HepG2 (cell line): Measurements from ENCODE around the gene DDX43. TPM values are rescaled to one million over a fixed set of nuclear protein-coding genes. Genes with fewer than 3 reads are reported as not detected.

Source experiments
- ATAC-seq: fragments of 200-7000 bp; cut with Tn5 transposase; 3 replicates; pipeline ENCODE4 v1.9.1; 2020; ENCODE audit warnings: mild to moderate bottlenecking, moderate library complexity
- BruUV-seq: library from RNA; stranded (reverse); fragments of 400-500 nt; replicated peaks from 2 replicates; lab custom pipeline; 2021; lab: Mats Ljungman, UMichigan
- CTCF ChIA-PET: fragments of 300-600 bp; formaldehyde crosslinking; extraction: SDS; loops from one replicate; lab custom pipeline; 2021; ENCODE audit warnings: low total read pairs, inconsistent platforms, low intra/inter-chr PET ratio; lab: Yijun Ruan, JAX
- POLR2A ChIA-PET: fragments of 350-600 bp; sonication (Branson Sonifier 250); formaldehyde crosslinking; loops from one replicate; lab custom pipeline; 2020; ENCODE audit warnings: antibody characterized with exemption, inconsistent platforms; lab: Yijun Ruan, JAX
- DNase-seq: peaks from one replicate; pipeline ENCODE4 v3.0.0-alpha.2; 2015; ENCODE audit warnings: low spot score
- FAIRE-seq: peaks from 3 replicates; lab custom pipeline; 2011; peaks lifted over from hg19 to GRCh38; lab: Jason Lieb, UNC
- H2AFZ ChIP-seq: one replicate; pipeline ENCODE4 v1.6.1; 2011; ENCODE audit warnings: low read length, inconsistent platforms
- H3K27ac ChIP-seq: fragments of 300-600 bp; 3 replicates; pipeline ENCODE4 v1.8.0; 2011; ENCODE audit warnings: mixed run types, mild to moderate bottlenecking, mixed read lengths, low read length, inconsistent platforms; ENCODE audit not compliant: insufficient read depth; ENCODE audit errors: extremely low read length
- H3K27me3 ChIP-seq, 2 experiments: fragments of 200-600 bp in 1 of 2; 2 replicates in 1 of 2; 3 replicates in 1 of 2; pipeline versions ENCODE4 v1.6.0 to v1.8.0; 2011; ENCODE audit warnings: low read length in 2 of 2, mild to moderate bottlenecking in 2 of 2, moderate library complexity in 2 of 2, inconsistent platforms in 1 of 2; ENCODE audit not compliant: insufficient read depth in 2 of 2, control insufficient read depth in 1 of 2
- H3K36me3 ChIP-seq, 2 experiments: fragments of 200-600 bp in 1 of 2; replicated peaks in 1 of 2; 2 replicates in 1 of 2; 3 replicates in 1 of 2; pipeline versions ENCODE4 v1.5.1 to v1.8.0; 2011; ENCODE audit warnings: low read length in 2 of 2, inconsistent platforms in 1 of 2; ENCODE audit not compliant: insufficient read depth in 2 of 2, control insufficient read depth in 1 of 2
- H3K4me1 ChIP-seq: 2 replicates; pipeline ENCODE4 v1.5.1; 2012; ENCODE audit warnings: low read length, inconsistent platforms; ENCODE audit not compliant: insufficient read depth
- H3K4me2 ChIP-seq: 2 replicates; pipeline ENCODE4 v1.6.0; 2011; ENCODE audit warnings: low read depth, low read length, inconsistent platforms
- H3K4me3 ChIP-seq, 3 experiments: fragments of 200-600 bp in 1 of 3; sonication (generic), shearing (Covaris generic) in 1 of 3; replicated peaks in 1 of 3; 2 replicates each; pipeline ENCODE4 v1.5.1; 2011 to 2016; ENCODE audit warnings: low read length in 3 of 3, inconsistent platforms in 2 of 3, low read depth in 2 of 3, mild to moderate bottlenecking in 2 of 3, control low read depth in 1 of 3, mixed read lengths in 1 of 3; ENCODE audit not compliant: insufficient read depth in 1 of 3
- H3K79me2 ChIP-seq: one replicate; pipeline ENCODE4 v1.6.1; 2011; ENCODE audit warnings: low read length, inconsistent platforms; ENCODE audit not compliant: insufficient read depth
- H3K9ac ChIP-seq: 2 replicates; pipeline ENCODE4 v1.6.0; 2011; ENCODE audit warnings: mild to moderate bottlenecking, low read depth, low read length, inconsistent platforms; ENCODE audit not compliant: insufficient read depth
- H3K9me3 ChIP-seq: 2 replicates; pipeline ENCODE4 v1.5.1; 2012; ENCODE audit warnings: mild to moderate bottlenecking, low read length
- H4K20me1 ChIP-seq: 2 replicates; pipeline ENCODE4 v1.6.0; 2011; ENCODE audit warnings: inconsistent platforms, mild to moderate bottlenecking, low read length, moderate library complexity; ENCODE audit not compliant: insufficient read depth
- FIP1L1 ChIP-seq: fragments of 200-400 bp; formaldehyde crosslinking; IDR thresholded peaks from 2 replicates; pipeline ENCODE4 v1.6.1; 2018; ENCODE audit warnings: low read depth, mild to moderate bottlenecking, low read length, moderate library complexity, borderline replicate concordance; ENCODE audit not compliant: insufficient read depth
- RFX1 ChIP-seq: fragments of 450-650 bp; IDR thresholded peaks from 2 replicates; pipeline ENCODE4 v1.6.1; 2017
- SP2 ChIP-seq: sonication (generic); formaldehyde crosslinking; IDR thresholded peaks from 2 replicates; pipeline ENCODE4 v1.5.1; 2020; ENCODE audit warnings: mild to moderate bottlenecking, missing genetic modification reagents
- ZFAT ChIP-seq: sonication (generic); formaldehyde crosslinking; conservative IDR thresholded peaks from 2 replicates; pipeline ENCODE4 v1.8.1; 2023; ENCODE audit warnings: missing genetic modification reagents, inconsistent platforms
- ZNF850 ChIP-seq: sonication (generic); formaldehyde crosslinking; conservative IDR thresholded peaks from 2 replicates; pipeline ENCODE4 v1.9.0; 2021; ENCODE audit warnings: mild to moderate bottlenecking, missing genetic modification reagents
- WGBS: methylation state at CpG from one replicate; pipeline ENCODE4 v1.1.6; 2017; ENCODE audit warnings: low lambda C conversion rate; 5-methylcytosine and 5-hydroxymethylcytosine counted together
- in situ Hi-C: cut with HindIII; loops from 2 replicates; pipeline ENCODE4 v1.10.0; 2017; ENCODE audit warnings: low pct_unique_long_range_greater_than_20kb; ENCODE audit not compliant: extremely low pct_ligation_motif_present
- intact Hi-C: fragments of 100-400 bp; cut with micrococcal nuclease; formaldehyde crosslinking; loops from one replicate; pipeline ENCODE4 v1.10.0; 2022; ENCODE audit not compliant: unreplicated experiment
- polyA plus RNA-seq, 8 experiments: library from polyadenylated mRNA; depleted of rRNA in 3 of 8; stranded (reverse) in 7 of 8; unstranded in 1 of 8; fragments of >200 nt; fragmentation: Illumina TruSeq in 4 of 8; extraction: Trizol in 4 of 8; gene quantifications; 2 replicates each; pipeline versions ENCODE4 v1.2.1 to v1.2.3, GENCODE V29; 2011 to 2016; ENCODE audit warnings: low read depth in 4 of 8, missing spikeins in 1 of 8, mixed read lengths in 1 of 8; ENCODE audit not compliant: insufficient read depth in 1 of 8
- total RNA-seq, 5 experiments: library from RNA; depleted of rRNA; stranded (reverse); fragments of >200 nt; fragmentation: Illumina TruSeq; extraction: Trizol; gene quantifications; 2 replicates each; pipeline ENCODE4 v1.2.3, GENCODE V29; 2016; ENCODE audit warnings: low read depth in 1 of 5
- TF ChIP-seq, protein P1 (sequence below): sonication (generic); formaldehyde crosslinking; IDR thresholded peaks from 2 replicates; pipeline ENCODE4 v1.4.0; 2020; ENCODE audit warnings: missing genetic modification reagents
- TF ChIP-seq, protein P2 (sequence below): sonication (generic); formaldehyde crosslinking; IDR thresholded peaks from 2 replicates; pipeline ENCODE4 v1.4.0; 2020; ENCODE audit warnings: mild to moderate bottlenecking, missing genetic modification reagents

DDX43 gene
- total and polyA plus RNA-seq, 2 of the 13 experiments (the other 11 are each of a cell fraction or from before 2014, with no cell fraction given): not detected

DNA sequence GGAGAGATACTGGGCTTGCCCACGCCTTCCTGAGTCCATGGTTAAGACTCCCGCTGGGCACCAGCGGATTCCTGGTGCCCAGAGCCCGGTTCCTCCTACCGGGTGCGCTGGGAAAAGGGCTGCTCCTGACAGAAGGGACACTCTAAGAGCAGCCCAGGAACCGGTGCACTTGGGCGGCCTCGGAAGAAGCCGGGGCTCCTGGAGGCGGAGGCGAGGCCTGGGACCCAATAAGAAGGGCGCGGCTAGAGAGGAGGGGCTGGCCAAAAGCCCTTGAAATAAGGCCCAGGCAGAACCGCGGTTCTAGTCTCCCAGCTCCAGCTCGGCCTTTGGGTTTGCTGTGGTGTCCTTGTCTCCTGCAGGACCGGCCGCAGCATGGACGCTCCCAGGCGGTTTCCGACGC lies 32.3 kb upstream of the DDX43 start, which contains the start of gene KHDC3L:
KHDC3L (plus strand) TSS at position 301 of the 400 bp plus-strand sequence; CDS start at position 373, 72 bp downstream.
- no peak within 1 kb of the TSS for H3K4me3 ChIP-seq
- POLR2A ChIA-PET: no interaction called here

More for the DNA sequence above, 32.3 kb upstream of the DDX43 start, which contains the start of gene KHDC3L:
- 61% methylated on average over 15 of the region's 23 CpGs for WGBS
- no peaks in the 10 kb centered on the region for H3K36me3 ChIP-seq
- intact Hi-C loops: no loop called here
- no peak; the same call in 2 of the 3 replicates for ATAC-seq
- H2AFZ ChIP-seq: no peak within 1 kb of the TSS
- no peaks in the 10 kb centered on the region for H4K20me1 ChIP-seq
- in situ Hi-C loops: no loop called here
- no peaks in the 10 kb centered on the region for H3K4me1 ChIP-seq
- H3K9me3 ChIP-seq: no peaks in the 10 kb centered on the region
- CTCF ChIA-PET: no interaction called here
- no peak for DNase-seq
- H3K27ac ChIP-seq: no peak within 1 kb of the TSS
- H3K27me3 ChIP-seq: peaks cover 0 to 22% of the 10 kb centered on the region in 2 experiments; a peak in 1 of 5 replicates
- FAIRE-seq: no peak
- TF ChIP-seq SP2 (no peak), RFX1 (no peak), FIP1L1 (no peak), ZNF850 (no peak), ZFAT (CRISPR knock-in tag) (no peak)
- TF ChIP-seq, protein P1, sequence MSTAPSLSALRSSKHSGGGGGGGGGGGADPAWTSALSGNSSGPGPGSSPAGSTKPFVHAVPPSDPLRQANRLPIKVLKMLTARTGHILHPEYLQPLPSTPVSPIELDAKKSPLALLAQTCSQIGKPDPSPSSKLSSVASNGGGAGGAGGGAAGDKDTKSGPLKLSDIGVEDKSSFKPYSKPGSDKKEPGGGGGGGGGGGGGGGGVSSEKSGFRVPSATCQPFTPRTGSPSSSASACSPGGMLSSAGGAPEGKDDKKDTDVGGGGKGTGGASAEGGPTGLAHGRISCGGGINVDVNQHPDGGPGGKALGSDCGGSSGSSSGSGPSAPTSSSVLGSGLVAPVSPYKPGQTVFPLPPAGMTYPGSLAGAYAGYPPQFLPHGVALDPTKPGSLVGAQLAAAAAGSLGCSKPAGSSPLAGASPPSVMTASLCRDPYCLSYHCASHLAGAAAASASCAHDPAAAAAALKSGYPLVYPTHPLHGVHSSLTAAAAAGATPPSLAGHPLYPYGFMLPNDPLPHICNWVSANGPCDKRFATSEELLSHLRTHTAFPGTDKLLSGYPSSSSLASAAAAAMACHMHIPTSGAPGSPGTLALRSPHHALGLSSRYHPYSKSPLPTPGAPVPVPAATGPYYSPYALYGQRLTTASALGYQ: no peak
- TF ChIP-seq, protein P2, sequence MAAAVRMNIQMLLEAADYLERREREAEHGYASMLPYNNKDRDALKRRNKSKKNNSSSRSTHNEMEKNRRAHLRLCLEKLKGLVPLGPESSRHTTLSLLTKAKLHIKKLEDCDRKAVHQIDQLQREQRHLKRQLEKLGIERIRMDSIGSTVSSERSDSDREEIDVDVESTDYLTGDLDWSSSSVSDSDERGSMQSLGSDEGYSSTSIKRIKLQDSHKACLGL: no peak
- no peaks in the 10 kb centered on the region for H3K79me2 ChIP-seq
- H3K4me2 ChIP-seq: no peak within 1 kb of the TSS
- no TSS peak for BruUV-seq
- no peak within 1 kb of the TSS for H3K9ac ChIP-seq
